Activated CD4-positive, alpha-beta T cell treated with anti-CD3 and anti-CD28 coated beads, Interleukin-2, amount 50 U/mL, for 16 hours (primary cell): Measurements from ENCODE around the gene P4HA1.

ENCODE experiments used
- DNase-seq: peaks from one replicate; pipeline ENCODE4 v3.0.0-alpha.2; 2020

Gene P4HA1

GRCh38 chr10:72976886-72977285 lies 119.8 kb downstream of the P4HA1 start:
- DNase-seq, result no peak
